HG02678 (cell line): ENCODE measurements around the gene HLF.

Source experiments
- ATAC-seq: cut with Tn5 transposase; IDR thresholded peaks from one replicate; pipeline ENCODE4 v1.9.1; 2021; ENCODE audit warnings: mild to moderate bottlenecking, moderate library complexity; ENCODE audit not compliant: unreplicated experiment

Gene HLF

GRCh38 chr17:55274355-55275255 lies 9.8 kb downstream of the HLF start:
- no peak for ATAC-seq

DNA sequence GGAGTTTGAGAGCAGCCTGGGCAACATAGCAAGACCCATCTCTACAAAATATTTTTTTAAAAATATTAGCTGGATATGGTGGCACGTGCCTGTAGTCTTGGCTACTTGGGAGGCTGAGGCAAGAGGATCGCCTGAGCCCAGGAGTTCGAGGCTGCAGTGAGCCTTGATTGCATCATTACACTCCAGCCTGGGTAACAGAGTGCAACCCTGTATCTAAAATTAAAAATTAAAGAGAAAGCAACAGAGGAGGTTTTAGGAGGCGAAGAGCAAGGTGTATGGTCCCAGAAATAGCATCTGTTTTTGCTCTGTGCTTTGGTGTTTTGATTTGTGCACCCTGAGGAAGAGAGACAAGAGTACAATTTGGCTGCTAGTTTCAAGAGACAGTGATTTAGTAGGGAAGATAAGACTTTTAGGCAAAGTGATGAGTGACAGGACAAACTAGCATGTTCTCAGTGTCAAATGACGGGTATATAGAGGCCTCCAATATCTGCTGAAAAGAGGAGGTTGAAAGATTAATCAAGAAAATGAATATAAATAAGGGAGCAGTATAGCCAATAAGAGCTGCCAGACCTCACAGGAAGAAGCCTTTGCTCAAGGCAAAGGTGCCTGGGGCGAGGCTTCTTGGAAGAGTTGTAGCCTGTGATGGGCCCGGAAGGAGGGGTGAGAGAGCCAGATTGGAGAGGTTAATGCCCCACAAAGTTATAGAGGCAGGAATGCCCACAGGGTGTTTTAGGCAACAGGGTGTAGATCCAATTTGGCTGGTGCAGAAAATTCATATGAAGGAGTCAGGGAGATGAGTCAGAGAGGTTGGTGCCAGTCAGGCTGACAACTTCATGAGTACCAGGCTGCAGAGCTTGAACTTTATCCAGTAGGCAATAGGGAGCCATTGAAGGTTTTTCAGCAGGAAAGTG lies 11.4 kb downstream of the HLF start:
- ATAC-seq, result no peak

DNA sequence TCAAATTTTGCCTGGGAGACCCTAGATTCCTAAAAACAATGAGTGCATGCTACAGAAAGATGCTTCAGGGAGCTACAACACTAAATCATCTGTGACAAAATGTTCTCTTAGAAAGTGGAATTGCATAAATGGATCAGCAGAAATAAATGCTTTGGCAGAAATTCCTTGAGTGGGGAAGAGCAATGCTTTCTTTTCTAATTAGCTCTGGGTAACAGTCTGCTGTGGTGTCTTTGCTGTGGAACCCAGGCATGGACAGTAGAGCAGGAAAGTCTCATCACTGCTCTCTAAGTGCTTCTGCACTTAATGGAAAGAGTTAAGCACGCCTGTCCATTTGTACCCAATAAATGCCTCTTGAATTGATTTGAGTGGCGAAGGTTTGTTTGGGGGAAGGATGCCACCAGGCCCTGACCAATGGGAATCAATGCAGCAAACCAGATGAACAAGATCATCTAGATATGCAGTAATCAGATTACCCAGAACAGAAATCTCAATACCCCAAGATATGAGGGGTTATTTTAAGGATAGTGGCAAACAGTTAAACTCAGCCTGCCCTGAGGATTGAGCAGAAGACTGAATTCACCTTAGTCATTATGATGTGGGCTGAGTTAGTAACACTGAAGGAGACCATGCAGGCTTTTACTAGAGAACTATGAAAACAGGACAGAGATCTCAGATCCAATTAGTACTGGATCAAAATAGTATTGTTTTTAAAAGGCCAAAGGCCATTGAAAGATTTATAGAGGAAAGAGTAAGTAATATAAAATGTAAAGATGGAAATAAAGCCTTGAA lies 13.6 kb downstream of the HLF start:
- ATAC-seq, result no peak

DNA sequence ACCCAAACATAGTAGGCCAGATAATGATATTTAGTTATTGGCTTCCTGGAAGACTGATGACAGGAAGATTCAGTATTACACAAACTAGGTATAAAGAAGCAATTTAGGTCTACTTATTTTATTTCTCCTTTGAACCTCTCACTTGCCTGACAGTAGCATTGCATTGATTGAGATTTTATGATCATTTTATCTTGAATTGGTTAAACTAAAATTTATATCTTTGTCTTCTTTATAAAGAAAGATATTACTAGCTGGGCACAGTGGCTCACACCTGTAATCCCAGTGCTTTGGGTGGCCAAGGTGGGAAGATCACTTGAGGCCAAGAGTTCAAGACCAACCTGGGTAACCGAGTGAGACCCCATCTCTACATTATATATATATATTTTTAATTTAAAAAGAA lies 14.4 kb downstream of the HLF start:
- no peak for ATAC-seq

GRCh38 chr17:55279788-55280187 lies 15.0 kb downstream of the HLF start:
- no peak for ATAC-seq

GRCh38 chr17:55280212-55280611 lies 15.5 kb downstream of the HLF start:
- ATAC-seq, result no peak

DNA sequence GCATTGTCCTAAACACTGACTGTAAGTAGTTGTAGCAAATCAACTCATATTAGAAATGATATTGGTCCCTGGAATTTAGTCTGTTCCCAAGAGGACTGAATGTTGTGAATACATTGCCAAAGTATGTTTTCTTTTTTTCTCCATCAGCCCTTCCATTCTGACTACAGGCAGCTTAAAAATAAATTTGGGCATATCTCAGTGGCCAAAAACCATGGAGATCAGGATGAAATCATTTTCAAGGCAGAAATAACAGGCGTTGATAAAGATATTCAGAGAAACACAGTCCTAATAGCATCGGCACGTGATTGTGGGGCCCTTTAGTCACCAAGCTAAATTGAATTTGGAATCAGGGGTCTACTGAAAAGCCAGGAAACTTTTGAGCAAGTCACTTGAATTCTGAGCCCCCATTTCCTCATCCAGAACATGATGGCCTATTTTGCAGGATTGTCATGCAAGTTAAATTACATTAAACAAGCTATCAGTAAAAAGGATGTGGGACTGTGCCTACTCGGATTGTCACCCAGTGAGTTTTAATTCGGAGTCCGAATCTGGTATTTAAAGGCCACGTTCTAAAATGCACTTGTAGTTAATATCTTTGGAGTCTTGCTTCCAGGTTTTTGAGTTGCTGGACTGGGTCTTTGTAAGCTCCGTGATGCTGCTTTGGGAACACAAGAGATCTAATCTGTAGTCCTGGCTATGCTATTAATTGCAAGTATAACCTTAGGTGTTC lies 17.1 kb downstream of the HLF start:
- ATAC-seq, result no peak

GRCh38 chr17:55282379-55282702 lies 17.6 kb downstream of the HLF start:
- ATAC-seq, result no peak

GRCh38 chr17:55282741-55283140 lies 18.0 kb downstream of the HLF start:
- no peak for ATAC-seq

GRCh38 chr17:55283256-55283965 lies 18.7 kb downstream of the HLF start:
- no peak for ATAC-seq

- ATAC-seq, result no peak
Observed at GRCh38 chr17:55284001-55284884, 19.5 kb downstream of the HLF start.

DNA sequence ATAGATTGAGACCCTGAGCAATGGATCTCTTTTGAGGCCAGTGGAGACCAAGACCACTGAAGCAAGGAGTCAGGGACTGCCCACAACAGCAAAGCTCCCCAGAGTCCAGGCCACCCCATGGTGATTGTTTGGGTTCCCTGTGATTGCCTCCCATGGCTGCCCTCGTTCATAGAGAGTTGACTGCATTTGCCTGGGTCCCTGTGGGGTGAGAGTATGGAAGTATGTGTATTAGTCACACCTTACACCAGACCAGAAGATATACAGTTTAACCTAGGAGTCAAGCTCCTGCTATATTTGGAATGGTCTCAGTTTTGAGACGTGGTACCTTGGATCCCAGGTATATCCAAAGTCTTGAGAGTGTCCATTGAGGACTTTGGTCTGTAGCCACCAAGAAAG lies 20.2 kb downstream of the HLF start:
- no peak for ATAC-seq

GRCh38 chr17:55285340-55286301 lies 20.9 kb downstream of the HLF start:
- ATAC-seq, result no peak

- ATAC-seq, result no peak
Observed at GRCh38 chr17:55286681-55287589, 22.2 kb downstream of the HLF start.

- no peak for ATAC-seq
Observed at GRCh38 chr17:55288356-55289105, 23.8 kb downstream of the HLF start.

DNA sequence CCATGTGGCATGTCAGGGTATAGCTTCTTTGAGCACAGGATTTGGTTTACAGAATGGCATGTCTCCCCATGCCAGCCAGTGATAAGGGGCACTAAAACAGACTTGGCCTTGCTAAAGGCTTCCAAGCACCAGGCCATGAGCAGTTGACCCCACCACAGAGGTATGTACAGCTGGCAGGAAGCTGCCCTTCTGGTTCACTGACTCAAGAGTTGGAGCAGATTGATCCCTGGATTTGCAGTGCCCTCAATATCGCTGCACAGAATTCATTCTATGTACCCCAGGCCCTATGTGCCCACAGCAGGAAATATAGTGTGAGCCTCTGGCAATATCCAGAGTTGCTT lies 24.3 kb downstream of the HLF start:
- no peak for ATAC-seq
